GM18868 (cell line): Measurements from ENCODE around the gene TMEM50B.
A peak's percentile ranks its signal among the peaks of the same experiment; 100 is the strongest.
"Not testable (repeated sequence)": the region's sequence is repeated elsewhere in the genome, so short reads cannot be mapped to it uniquely, and the experiment has no call there.

Experiments
- ATAC-seq: cut with Tn5 transposase; IDR thresholded peaks from one replicate; pipeline ENCODE4 v1.9.1; 2021; ENCODE audit warnings: mild to moderate bottlenecking, moderate library complexity; ENCODE audit not compliant: unreplicated experiment

TMEM50B gene

GRCh38 chr21:33432496-33432895 is 47.3 kb downstream of the TMEM50B start:
- ATAC-seq = no peak

GRCh38 chr21:33430858-33431257 is 48.9 kb downstream of the TMEM50B start:
- ATAC-seq = no peak

- no peak for ATAC-seq
Measured at GRCh38 chr21:33428669-33429068, 51.1 kb downstream of the TMEM50B start.

- ATAC-seq = no peak
Measured at GRCh38 chr21:33427051-33427450, 52.7 kb downstream of the TMEM50B start.

- ATAC-seq = no peak
Measured at GRCh38 chr21:33425825-33426224, 53.9 kb downstream of the TMEM50B start.

- ATAC-seq = no peak
Measured at GRCh38 chr21:33424214-33424613, 55.6 kb downstream of the TMEM50B start.

- ATAC-seq = no peak
Measured at GRCh38 chr21:33421713-33422393, 57.9 kb downstream of the TMEM50B start.

GRCh38 chr21:33419538-33420123 is 60.1 kb downstream of the TMEM50B start:
- ATAC-seq = no peak

- ATAC-seq = no peak
Measured at GRCh38 chr21:33418691-33419090, 61.1 kb downstream of the TMEM50B start.

GRCh38 chr21:33414926-33415325 is 64.8 kb downstream of the TMEM50B start:
- ATAC-seq = no peak

- no peak for ATAC-seq
Measured at GRCh38 chr21:33414068-33414467, 65.7 kb downstream of the TMEM50B start.

GRCh38 chr21:33412832-33413519 is 66.8 kb downstream of the TMEM50B start:
- no peak for ATAC-seq

GRCh38 chr21:33412439-33412831 is 67.3 kb downstream of the TMEM50B start:
- not testable (repeated sequence) for ATAC-seq

GRCh38 chr21:33411949-33412430 is 67.8 kb downstream of the TMEM50B start:
- no peak for ATAC-seq

- no peak for ATAC-seq
Measured at GRCh38 chr21:33406493-33406892, 73.3 kb downstream of the TMEM50B start.

- ATAC-seq = peak; percentile 24
Measured at GRCh38 chr21:33403786-33404585, 75.8 kb downstream of the TMEM50B start.

- peak; percentile 46 for ATAC-seq
Measured at GRCh38 chr21:33403128-33403785, 76.5 kb downstream of the TMEM50B start, which contains the start of gene IFNGR2. Gene IFNGR2 (plus strand): TSS chr21:33403413. CDS start chr21:33403544, 131 bp downstream.

- peak; percentile 30 for ATAC-seq
Measured at GRCh38 chr21:33402001-33402979, 77.5 kb downstream of the TMEM50B start.

GRCh38 chr21:33401630-33401992 is 78.2 kb downstream of the TMEM50B start:
- no peak for ATAC-seq
